B cell (primary cell): ENCODE measurements around the gene AMPD2. TPM values are rescaled to one million over a fixed set of nuclear protein-coding genes. Genes with fewer than 3 reads are reported as not detected.

ENCODE experiments used
- ATAC-seq: fragments of 200-7000 bp; cut with Tn5 transposase; one replicate; pipeline ENCODE4 v1.10.0; 2021; ENCODE audit warnings: low read depth, mild to moderate bottlenecking, moderate number of reproducible peaks, moderate library complexity
- CTCF ChIA-PET: fragments of 350-600 bp; sonication (Branson Sonifier 250); formaldehyde crosslinking; loops from one replicate; lab custom pipeline; 2021; ENCODE audit warnings: antibody characterized with exemption, inconsistent platforms; lab: Charles Lee
- POLR2A ChIA-PET: fragments of 350-600 bp; sonication (Branson Sonifier 250); formaldehyde crosslinking; loops from one replicate; lab custom pipeline; 2021; ENCODE audit warnings: antibody characterized with exemption; lab: Charles Lee
- DNase-seq: peaks from one replicate; pipeline ENCODE4 v3.0.0; 2013
- H2AFZ ChIP-seq: 2 replicates; pipeline ENCODE4 v1.6.1; 2012; ENCODE audit warnings: mild to moderate bottlenecking, low read depth, low read length; ENCODE audit not compliant: insufficient read depth, poor library complexity, severe bottlenecking
- H3K27ac ChIP-seq, 2 donors: 1 replicate in 1 of 2; 2 replicates in 1 of 2; pipeline ENCODE4 v1.5.1; 2012 to 2013; ENCODE audit warnings: low read length in 2 of 2, mild to moderate bottlenecking in 2 of 2, moderate library complexity in 1 of 2
- H3K27me3 ChIP-seq, 4 experiments: fragments of 200-600 bp in 1 of 4; sonication (generic) in 1 of 4; replicated peaks in 1 of 4; 1 replicate in 2 of 4; 2 replicates in 2 of 4; pipeline versions ENCODE4 v1.6.1 to v1.7.0; 2013 to 2016; ENCODE audit warnings: low read length in 3 of 4, mild to moderate bottlenecking in 2 of 4, mixed read lengths in 1 of 4, moderate library complexity in 1 of 4; ENCODE audit not compliant: insufficient read depth in 4 of 4, control insufficient read depth in 3 of 4; ENCODE audit errors: control extremely low read depth in 1 of 4
- H3K36me3 ChIP-seq, 2 experiments: replicated peaks in 1 of 2; 1 replicate in 1 of 2; 2 replicates in 1 of 2; pipeline versions ENCODE4 v1.6.1 to v1.7.1; 2013; ENCODE audit warnings: low read length in 1 of 2; ENCODE audit not compliant: insufficient read depth in 2 of 2, control insufficient read depth in 1 of 2; ENCODE audit errors: control extremely low read depth in 1 of 2, extremely low read depth in 1 of 2
- H3K4me1 ChIP-seq, 2 donors: fragments of 200-600 bp in 1 of 2; sonication (generic) in 1 of 2; 1 replicate in 1 of 2; 2 replicates in 1 of 2; pipeline versions ENCODE4 v1.5.1 to v1.6.1; 2013 to 2017; ENCODE audit warnings: low read length in 2 of 2; ENCODE audit not compliant: control insufficient read depth in 2 of 2, insufficient read depth in 2 of 2
- H3K4me2 ChIP-seq: replicated peaks from 2 replicates; pipeline ENCODE3; 2012; ENCODE audit warnings: mild to moderate bottlenecking, low read depth, low read length; ENCODE audit not compliant: poor library complexity, severe bottlenecking
- H3K4me3 ChIP-seq, 5 experiments: fragments of 200-600 bp in 1 of 5; sonication (generic) in 1 of 5; 1 replicate in 3 of 5; 2 replicates in 2 of 5; pipeline versions ENCODE4 v1.5.1 to v1.7.0; 2011 to 2016; ENCODE audit warnings: low read length in 4 of 5, mild to moderate bottlenecking in 4 of 5, low read depth in 2 of 5, control low read depth in 1 of 5, moderate library complexity in 1 of 5; ENCODE audit not compliant: insufficient read depth in 1 of 5; ENCODE audit errors: control extremely low read depth in 1 of 5, extremely low read depth in 1 of 5
- H3K79me2 ChIP-seq: fragments of 200-600 bp; sonication (generic); one replicate; pipeline ENCODE4 v1.6.0; 2016; ENCODE audit warnings: low read length; ENCODE audit not compliant: control insufficient read depth, insufficient read depth
- H3K9ac ChIP-seq: fragments of 200-600 bp; sonication (generic); 2 replicates; pipeline ENCODE4 v1.6.1; 2017; ENCODE audit warnings: mild to moderate bottlenecking, low read length, moderate library complexity
- H3K9me3 ChIP-seq, 3 donors: one replicate each; pipeline versions ENCODE4 v1.6.1 to v1.7.1; 2013; ENCODE audit warnings: low read length in 2 of 3; ENCODE audit not compliant: control insufficient read depth in 2 of 3, insufficient read depth in 1 of 3; ENCODE audit errors: control extremely low read depth in 1 of 3
- H4K20me1 ChIP-seq: 2 replicates; pipeline ENCODE4 v1.6.0; 2012; ENCODE audit warnings: mild to moderate bottlenecking, low read length; ENCODE audit not compliant: insufficient read depth, control insufficient read depth, poor library complexity, severe bottlenecking
- H3K27ac Mint-ChIP-seq: one replicate; pipeline ENCODE4 v1.8.0; 2021; ENCODE audit warnings: mixed read lengths
- H3K27me3 Mint-ChIP-seq: one replicate; pipeline ENCODE4 v1.8.0; 2021; ENCODE audit warnings: mixed read lengths
- H3K4me1 Mint-ChIP-seq: one replicate; pipeline ENCODE4 v1.8.0; 2021; ENCODE audit warnings: mixed read lengths
- H3K4me3 Mint-ChIP-seq: one replicate; pipeline ENCODE4 v1.8.0; 2021; ENCODE audit warnings: mixed read lengths
- H3K9me3 Mint-ChIP-seq: one replicate; pipeline ENCODE4 v1.8.0; 2022; ENCODE audit warnings: mixed read lengths; ENCODE audit not compliant: insufficient read depth
- CTCF ChIP-seq: fragments of 200-600 bp; IDR thresholded peaks from one replicate; pipeline ENCODE4 v1.8.0; 2022; ENCODE audit warnings: antibody characterized with exemption, mild to moderate bottlenecking
- EZH2 ChIP-seq: IDR thresholded peaks from 2 replicates; pipeline ENCODE4 v1.6.1; 2012; ENCODE audit warnings: borderline replicate concordance, low read depth, mild to moderate bottlenecking, moderate library complexity, low read length; ENCODE audit not compliant: insufficient read depth, poor library complexity, severe bottlenecking
- WGBS: methylation state at CpG from one replicate; pipeline ENCODE4 v1.1.5; 2013; ENCODE audit warnings: missing lambda C conversion rate; ENCODE audit not compliant: insufficient coverage; 5-methylcytosine and 5-hydroxymethylcytosine counted together
- intact Hi-C: fragments of 100-400 bp; cut with micrococcal nuclease; formaldehyde crosslinking; loops from one replicate; pipeline ENCODE4 v1.10.0; 2022
- polyA plus RNA-seq: library from polyadenylated mRNA; depleted of rRNA; stranded (reverse); fragments of >200 nt; gene quantifications from 2 replicates; pipeline ENCODE4 v1.2.3, GENCODE V29; 2012
- total RNA-seq, 2 donors: library from RNA; stranded (reverse); fragments of 120-200 nt in 1 of 2; gene quantifications; 1 replicate in 1 of 2; 2 replicates in 1 of 2; pipeline versions ENCODE4 v1.2.3 to v1.2.4, GENCODE V29; 2013 to 2022

AMPD2 gene
- total and polyA plus RNA-seq, 2 donors (not counting 1 experiment from before 2014, with no cell fraction given): 104 to 121 TPM

- POLR2A ChIA-PET: no interaction called here
- H3K4me3 ChIP-seq: no peak overlapping the region
- peaks cover 29% of the 10 kb centered on the region for H3K27me3 Mint-ChIP-seq
- no peak overlapping the region for H3K4me2 ChIP-seq
- H3K4me1 Mint-ChIP-seq: peaks cover 23% of the 10 kb centered on the region
- no peak overlapping the region for H2AFZ ChIP-seq
- H3K27ac Mint-ChIP-seq: no peak overlapping the region
- H3K9me3 Mint-ChIP-seq: no peaks in the 10 kb centered on the region
- no CpG with 5 or more reads among the region's 2 CpGs for WGBS
- no peaks in the 10 kb centered on the region for H3K9me3 ChIP-seq
- peaks cover 0 to 4% of the 10 kb centered on the region in 2 experiments for H3K36me3 ChIP-seq
- ATAC-seq: no peak
- H3K9ac ChIP-seq: no peak overlapping the region
- no peaks in the 10 kb centered on the region for H3K79me2 ChIP-seq
- TF ChIP-seq EZH2: no peak
- no peak for TF ChIP-seq CTCF
- H3K4me3 Mint-ChIP-seq: no peak overlapping the region
- no peak overlapping the region for H3K27ac ChIP-seq
- peaks cover 11 to 17% of the 10 kb centered on the region in 2 donors for H3K4me1 ChIP-seq
- intact Hi-C loops: loop anchor here (10.0 kb wide), 1 partner anchor 169 kb away; the partner anchor contains the start of gene ATXN7L2
- H3K27me3 ChIP-seq: peaks cover 0 to 9% (median 3%) of the 10 kb centered on the region in 4 experiments
- H4K20me1 ChIP-seq: no peaks in the 10 kb centered on the region
- no peak for DNase-seq
- CTCF ChIA-PET: interaction anchor here (1.3 to 5.6 kb wide), 5 partner anchors 10 to 331 kb away, joined by 3 to 90 read pairs (median 19); partner anchors contain the start of gene AHCYL1
Measured at GRCh38 chr1:109653306-109653705, 33.7 kb downstream of the AMPD2 start.

DNA sequence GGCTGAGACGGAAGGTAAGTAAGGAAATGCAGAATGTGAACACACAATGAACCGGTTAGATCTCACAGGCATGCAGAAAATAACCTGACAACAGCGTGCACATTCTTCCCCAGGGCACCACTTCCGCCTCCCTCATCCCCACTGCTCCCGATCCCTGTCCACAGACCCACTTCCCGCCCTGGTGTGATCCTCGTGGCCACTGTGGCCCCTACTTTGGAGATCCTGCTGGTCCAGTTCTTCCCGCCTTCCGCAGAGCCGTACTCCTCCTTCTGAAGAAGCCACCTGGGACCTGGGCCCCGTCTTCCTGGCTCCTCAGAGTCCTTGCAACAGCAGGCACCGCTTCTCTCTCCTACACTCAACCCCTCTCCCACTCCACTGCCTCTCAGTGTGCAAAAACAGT, 34.9 kb downstream of the AMPD2 start:
- no peak overlapping the region for H3K4me2 ChIP-seq
- H3K36me3 ChIP-seq: peaks cover 0 to 9% of the 10 kb centered on the region in 2 experiments
- no peaks in the 10 kb centered on the region for H3K79me2 ChIP-seq
- H4K20me1 ChIP-seq: no peaks in the 10 kb centered on the region
- DNase-seq: no peak
- H3K27ac ChIP-seq: no peak overlapping the region
- no peaks in the 10 kb centered on the region for H3K9me3 Mint-ChIP-seq
- H3K4me3 ChIP-seq: no peak overlapping the region
- peaks cover 23% of the 10 kb centered on the region for H3K4me1 Mint-ChIP-seq
- ChIA-PET POLR2A (no interaction called here), CTCF (interaction anchor here (1.2 to 5.8 kb wide), 5 partner anchors 13 to 330 kb away, joined by 9 to 42 read pairs (median 10); partner anchors contain the start of gene AHCYL1)
- H3K9ac ChIP-seq: no peak overlapping the region
- H3K4me3 Mint-ChIP-seq: peak overlapping the region; percentile 24
- no peak for ATAC-seq
- H3K27me3 ChIP-seq: peaks cover 0 to 9% (median 3%) of the 10 kb centered on the region in 4 experiments
- peak overlapping the region; percentile 32 for H3K27ac Mint-ChIP-seq
- H3K4me1 ChIP-seq: peaks cover 11 to 17% of the 10 kb centered on the region in 2 donors
- intact Hi-C loops: loop anchor here (10.0 kb wide), 1 partner anchor 170 kb away; the partner anchor contains the start of gene ATXN7L2
- H3K27me3 Mint-ChIP-seq: peaks cover 29% of the 10 kb centered on the region
- H3K9me3 ChIP-seq: no peaks in the 10 kb centered on the region
- TF ChIP-seq EZH2 (no peak), CTCF (no peak)
- WGBS: 91% methylated on average over 11 of the region's 12 CpGs
- no peak overlapping the region for H2AFZ ChIP-seq
